GM19438 (cell line): ENCODE data around the gene NRK.
"Not testable (repeated sequence)": the region's sequence is repeated elsewhere in the genome, so short reads cannot be mapped to it uniquely, and the experiment has no call there.

Experiments used
- ATAC-seq: cut with Tn5 transposase; IDR thresholded peaks from one replicate; pipeline ENCODE4 v1.9.1; 2021; ENCODE audit warnings: low read depth; ENCODE audit not compliant: unreplicated experiment

Gene NRK, protein sequence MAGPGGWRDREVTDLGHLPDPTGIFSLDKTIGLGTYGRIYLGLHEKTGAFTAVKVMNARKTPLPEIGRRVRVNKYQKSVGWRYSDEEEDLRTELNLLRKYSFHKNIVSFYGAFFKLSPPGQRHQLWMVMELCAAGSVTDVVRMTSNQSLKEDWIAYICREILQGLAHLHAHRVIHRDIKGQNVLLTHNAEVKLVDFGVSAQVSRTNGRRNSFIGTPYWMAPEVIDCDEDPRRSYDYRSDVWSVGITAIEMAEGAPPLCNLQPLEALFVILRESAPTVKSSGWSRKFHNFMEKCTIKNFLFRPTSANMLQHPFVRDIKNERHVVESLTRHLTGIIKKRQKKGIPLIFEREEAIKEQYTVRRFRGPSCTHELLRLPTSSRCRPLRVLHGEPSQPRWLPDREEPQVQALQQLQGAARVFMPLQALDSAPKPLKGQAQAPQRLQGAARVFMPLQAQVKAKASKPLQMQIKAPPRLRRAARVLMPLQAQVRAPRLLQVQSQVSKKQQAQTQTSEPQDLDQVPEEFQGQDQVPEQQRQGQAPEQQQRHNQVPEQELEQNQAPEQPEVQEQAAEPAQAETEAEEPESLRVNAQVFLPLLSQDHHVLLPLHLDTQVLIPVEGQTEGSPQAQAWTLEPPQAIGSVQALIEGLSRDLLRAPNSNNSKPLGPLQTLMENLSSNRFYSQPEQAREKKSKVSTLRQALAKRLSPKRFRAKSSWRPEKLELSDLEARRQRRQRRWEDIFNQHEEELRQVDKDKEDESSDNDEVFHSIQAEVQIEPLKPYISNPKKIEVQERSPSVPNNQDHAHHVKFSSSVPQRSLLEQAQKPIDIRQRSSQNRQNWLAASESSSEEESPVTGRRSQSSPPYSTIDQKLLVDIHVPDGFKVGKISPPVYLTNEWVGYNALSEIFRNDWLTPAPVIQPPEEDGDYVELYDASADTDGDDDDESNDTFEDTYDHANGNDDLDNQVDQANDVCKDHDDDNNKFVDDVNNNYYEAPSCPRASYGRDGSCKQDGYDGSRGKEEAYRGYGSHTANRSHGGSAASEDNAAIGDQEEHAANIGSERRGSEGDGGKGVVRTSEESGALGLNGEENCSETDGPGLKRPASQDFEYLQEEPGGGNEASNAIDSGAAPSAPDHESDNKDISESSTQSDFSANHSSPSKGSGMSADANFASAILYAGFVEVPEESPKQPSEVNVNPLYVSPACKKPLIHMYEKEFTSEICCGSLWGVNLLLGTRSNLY (N-terminal part only)

DNA sequence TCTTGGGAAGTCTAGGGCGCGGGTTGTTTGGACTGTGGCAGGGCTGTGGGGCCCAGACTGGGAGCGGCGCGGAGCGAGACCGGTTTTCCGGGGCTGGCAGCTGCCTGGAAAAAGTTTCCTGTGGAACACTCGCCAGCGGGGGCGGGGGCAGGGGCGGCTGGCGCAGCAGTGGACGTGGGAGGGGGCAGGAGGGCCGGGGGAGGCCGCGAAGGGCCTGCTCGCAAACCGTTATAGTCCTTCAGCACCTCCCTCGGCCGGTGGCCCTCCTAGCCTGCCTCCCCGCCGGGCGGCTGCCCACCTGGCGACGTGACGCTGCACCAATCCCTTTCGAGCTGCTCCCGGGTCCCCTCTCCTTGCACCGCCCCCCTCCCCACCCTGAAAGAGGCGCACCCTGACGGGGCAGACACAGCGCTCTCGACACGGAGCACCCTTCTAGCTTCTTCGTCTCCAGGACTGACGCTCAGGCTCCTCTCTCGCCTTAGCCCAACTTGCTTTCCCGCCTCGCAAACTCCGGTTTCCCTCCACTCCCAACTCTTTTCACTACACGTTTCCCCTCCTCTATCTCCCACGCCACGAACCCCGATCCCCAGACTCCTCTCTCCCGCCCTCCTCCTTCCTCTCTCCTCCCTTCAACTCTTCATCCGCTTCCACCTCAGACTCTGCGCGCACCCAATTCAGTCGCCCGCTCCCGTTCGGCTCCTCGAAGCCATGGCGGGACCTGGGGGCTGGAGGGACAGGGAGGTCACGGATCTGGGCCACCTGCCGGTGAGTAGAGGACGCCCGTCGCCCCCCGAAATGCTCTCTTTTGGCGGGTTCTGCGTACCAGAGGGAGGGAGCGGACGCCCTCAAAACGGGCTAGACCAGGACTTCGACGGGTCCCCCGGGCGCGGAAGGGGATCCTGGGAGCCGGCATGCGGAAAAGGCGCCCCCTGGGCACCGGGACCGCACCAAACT, at the start of gene NRK:
TSS of gene NRK (plus strand) at position 402 of the 954 bp plus-strand sequence. CDS start at position 709, 307 bp downstream.
- ATAC-seq: no peak

DNA sequence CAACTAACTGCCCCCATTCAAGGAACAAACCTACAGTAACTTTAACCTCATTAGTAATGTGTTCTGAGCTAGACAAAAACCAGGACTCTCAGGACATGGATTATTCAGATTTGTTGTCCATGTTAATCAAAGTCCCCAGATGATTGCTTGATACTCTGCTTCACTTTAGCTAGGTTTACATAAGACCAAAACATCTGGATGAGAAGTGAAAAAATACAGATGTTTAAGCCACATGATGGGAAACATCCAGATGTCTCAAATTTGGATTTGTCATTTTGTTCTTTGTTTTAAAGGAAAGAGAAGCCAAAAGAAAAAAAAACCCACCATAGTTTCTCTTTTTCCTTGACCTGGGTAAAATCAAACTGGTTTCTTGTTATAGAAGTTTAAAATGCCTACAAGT, 48.5 kb upstream of the NRK start:
- no peak for ATAC-seq

DNA sequence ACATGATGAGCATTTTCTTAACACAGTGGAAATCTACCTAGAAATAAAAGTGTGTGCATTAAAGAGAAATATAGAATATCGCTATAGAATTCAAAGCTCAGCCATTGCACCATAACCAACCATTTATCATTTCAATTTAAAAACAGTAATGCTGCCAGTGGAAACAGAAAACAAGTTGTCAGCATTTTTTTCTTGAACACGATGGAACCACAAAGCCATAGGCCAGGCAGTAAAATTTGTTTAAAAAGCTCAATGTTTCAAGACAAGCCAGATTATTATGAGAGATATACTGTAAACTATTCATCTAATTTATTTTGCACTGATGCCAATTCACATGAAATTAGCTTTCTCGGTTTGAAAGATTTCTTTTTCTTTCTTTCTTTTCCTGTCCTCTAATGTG, 46.7 kb upstream of the NRK start:
- no peak for ATAC-seq

DNA sequence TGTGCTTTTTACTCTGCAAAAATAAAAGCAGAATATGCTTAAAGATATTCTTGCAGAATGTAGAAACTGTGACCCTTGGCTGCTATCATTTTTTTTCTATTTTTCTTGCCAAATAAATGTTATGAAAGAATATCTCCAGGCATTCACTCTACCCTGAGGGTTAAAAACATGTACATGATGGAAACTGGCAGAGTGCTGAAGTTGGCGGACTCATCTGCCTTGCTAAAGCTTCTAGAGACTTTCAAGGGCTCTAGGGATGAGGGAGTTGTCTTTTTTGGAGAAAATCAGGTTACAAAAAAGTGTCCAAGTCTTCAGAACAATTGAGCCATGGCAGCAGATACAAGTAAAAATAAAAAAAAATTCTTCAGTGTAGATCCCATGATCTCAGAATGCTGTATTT, 40.5 kb upstream of the NRK start:
- ATAC-seq: no peak

DNA sequence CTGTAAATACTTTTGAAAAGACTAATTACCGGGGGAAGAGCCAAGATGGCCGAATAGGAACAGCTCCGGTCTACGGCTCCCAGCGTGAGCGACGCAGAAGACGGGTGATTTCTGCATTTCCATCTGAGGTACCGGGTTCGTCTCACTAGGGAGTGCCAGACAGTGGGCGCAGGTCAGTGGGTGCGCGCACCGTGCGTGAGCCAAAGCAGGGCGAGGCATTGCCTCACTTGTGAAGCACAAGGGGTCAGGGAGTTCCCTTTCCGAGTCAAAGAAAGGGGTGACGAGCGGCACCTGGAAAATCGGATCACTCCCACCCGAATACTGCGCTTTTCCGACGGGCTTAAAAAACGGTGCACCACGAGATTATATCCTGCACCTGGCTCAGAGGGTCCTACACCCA, 25.5 kb upstream of the NRK start:
- ATAC-seq: not testable (repeated sequence)

DNA sequence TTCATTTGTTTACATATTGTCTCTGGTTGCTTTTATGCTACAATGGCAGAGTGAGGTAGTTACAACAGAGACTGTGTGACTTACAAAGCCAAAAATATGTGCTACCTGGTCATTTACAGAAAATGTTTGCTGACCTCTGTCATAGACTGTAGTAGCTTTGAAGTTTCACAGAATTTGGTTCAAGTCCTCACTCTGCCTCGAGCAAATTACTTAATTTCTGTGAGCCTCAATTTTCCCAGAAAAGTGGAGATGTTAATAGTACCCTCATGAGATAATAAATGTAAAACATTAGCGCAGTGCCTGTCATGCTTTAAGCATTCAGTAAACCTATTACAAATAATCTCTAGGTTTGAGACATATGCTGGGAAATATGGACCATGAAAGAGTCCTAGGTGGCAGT, 18.4 kb upstream of the NRK start:
- no peak for ATAC-seq

DNA sequence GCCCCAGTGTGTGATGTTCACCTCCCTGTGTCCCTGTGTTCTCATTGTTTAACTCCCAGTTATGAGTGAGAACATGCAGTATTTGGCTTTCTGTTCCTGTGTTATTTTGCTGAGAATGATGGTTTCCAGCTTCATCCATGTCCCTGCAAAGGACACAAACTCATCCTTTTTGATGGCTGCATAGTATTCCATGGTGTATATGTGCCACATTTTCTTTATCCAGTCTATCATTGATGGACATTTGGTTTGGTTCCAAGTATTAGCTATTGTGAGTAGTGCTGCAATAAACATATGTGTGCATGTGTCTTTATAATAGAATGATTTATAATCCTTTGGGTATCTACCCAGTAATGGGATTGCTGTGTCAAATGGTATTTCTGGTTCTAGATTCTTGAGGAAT, 16.7 kb upstream of the NRK start:
- not testable (repeated sequence) for ATAC-seq

DNA sequence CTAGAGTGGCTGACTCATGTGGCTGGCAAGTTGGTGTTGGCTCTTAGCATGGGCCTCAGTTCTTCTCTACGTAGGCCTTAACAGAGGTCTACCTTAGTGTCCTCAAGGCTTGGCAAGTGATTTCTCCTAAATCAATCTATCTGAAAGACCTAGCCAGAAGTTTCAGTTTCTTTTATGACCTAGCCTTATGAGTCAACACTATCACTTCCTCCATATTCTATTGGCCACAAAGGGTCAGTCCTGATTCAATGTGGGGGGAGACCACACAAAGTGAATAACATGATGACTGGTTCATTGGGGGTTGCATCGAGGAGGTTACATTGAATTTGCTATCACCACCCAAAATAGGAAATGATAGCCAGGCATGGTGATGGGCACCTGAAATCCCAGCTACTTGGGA, 5.8 kb upstream of the NRK start:
- ATAC-seq: no peak

DNA sequence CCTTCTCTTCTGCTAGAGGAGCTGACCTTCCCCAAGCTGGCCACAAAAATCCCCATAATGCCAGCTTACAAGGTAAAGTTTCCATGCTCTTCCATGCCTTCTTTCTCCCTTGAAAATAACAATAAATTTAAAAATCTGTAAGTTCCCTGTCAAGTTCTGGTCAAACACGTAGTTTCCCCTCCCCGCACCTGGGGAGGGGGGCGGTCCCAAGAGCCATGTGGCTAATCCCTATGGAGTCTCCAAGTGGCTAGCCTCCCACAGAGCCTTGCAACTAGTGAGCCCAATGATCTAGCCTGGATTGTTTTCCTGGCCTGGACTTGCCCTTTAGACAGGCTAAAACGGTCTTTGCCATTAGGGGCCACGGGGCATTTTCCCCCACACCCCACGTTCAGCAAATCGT, 2.1 kb upstream of the NRK start:
- ATAC-seq: no peak

DNA sequence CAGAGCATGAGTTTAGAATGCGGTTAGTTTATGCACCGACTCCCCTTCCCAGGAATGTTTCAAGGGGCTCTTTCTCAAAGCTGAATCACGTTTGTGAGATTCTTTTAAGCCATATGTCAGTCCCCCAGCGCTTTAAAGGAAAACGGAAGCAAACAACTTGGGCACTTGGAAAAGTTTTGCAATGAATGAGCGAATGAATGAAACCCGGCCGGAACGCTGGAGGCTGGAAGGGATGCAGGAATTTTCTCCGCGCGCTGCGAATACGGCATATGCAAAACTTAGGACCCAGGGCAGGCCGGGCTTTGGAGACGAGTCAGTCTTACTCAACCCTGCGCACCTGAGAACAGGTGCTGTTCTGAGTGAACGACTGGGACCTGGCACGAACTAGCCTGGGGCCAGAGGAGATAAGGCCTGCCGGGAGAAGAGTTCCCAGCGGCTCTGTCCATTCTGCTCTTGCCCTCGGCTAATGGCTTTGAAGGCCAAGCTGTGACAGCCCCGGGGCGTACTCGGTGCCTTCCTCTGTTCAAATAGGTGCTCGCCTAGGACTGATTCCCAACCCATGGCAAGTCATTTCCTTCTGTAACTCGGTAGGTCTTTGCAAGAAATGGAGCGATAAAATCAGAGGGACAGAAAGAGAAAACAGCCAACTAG, 743 bp upstream of the NRK start:
- ATAC-seq: no peak

DNA sequence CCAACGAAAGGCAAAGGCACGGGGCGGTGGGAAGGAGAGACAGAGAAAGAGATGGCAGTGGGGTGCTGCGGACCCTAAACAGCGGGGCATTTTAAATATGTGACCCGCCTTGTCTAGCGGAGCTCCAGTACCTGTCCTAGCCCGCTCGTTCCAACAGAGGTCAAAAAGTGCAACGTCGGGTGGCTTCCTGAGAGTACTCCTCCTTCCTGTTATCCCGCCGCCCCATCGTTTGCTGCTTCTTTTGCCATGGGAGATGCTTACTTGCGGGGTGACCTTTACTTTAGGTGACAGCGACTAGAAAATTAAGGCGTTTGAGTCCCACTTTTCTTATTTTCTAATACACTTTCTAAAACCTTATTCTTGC, 735 bp downstream of the NRK start:
- ATAC-seq: no peak

DNA sequence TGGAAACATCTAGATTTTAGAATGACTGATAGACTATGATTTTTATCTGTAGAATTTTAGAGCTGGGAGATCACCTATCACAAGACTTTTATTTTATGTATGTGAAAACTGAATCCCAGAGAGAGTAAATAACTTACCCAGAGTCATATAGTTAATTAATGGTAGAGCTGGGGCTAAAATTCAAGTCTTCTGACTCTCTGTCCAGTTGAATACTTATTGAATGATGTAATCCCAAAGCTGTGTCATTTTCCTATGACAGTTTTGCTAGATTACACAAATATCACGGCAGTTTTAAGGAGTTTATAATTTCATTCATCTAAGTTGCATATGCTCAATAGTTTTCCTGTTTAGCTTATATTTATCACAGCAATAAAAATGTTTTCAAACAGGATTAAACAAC, 6.7 kb downstream of the NRK start:
- ATAC-seq: no peak

DNA sequence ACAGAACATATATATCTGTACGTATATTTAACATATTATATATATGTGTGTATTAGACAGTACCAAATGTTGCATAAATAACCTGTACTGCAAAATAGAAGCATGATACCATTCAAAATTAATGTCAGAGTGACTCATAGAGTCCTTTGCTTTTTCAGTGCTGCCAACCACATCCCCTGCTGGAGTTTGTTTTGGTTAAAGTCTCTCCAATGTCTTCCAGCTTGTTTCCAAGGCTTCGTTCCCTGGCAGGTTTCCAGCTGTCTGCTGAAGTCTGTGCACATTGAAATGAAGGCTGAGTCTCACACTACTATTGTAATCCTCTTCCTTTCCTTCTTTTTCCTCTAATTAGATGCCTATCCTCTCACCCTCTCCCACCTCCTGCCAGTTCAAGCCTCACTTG, 14.9 kb downstream of the NRK start:
- no peak for ATAC-seq

DNA sequence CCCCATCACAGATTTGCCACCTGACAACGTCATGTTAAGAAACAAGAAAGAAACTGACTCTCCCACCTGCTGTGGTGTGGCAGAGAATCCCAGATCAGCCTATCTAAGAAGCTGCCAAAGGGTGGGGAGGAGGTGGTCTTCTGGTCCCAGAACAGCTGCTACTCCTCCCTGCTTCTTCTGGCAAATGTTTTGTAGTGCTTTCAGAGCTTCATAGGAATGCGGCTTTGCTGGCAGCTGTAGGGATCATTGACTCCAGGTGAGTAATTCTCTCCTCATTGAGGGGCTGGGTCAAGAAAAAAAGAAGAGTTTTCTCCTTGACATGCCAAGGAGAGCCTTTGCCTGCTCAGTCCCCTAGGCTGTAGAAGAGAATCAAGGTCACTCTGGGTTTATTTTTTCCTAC, 23.3 kb downstream of the NRK start:
- no peak for ATAC-seq

DNA sequence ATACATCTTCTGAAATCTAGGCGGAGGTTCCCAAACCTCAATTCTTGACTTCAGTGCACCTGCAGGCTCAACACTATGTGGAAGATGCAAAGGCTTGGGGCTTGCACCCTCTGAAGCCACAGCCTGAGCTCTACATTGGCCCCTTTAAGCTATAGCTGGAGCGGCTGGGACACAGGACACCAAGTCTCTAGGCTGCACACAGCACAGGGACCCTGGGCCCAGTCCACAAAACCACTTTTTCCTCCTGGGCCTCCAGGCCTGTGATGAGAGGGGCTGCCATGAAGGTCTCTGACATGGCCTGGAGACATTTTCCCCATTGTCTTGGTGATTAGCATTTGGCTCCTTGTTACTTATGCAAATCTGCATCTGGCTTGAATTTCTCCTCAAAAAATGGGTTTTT, 27.8 kb downstream of the NRK start:
- not testable (repeated sequence) for ATAC-seq

DNA sequence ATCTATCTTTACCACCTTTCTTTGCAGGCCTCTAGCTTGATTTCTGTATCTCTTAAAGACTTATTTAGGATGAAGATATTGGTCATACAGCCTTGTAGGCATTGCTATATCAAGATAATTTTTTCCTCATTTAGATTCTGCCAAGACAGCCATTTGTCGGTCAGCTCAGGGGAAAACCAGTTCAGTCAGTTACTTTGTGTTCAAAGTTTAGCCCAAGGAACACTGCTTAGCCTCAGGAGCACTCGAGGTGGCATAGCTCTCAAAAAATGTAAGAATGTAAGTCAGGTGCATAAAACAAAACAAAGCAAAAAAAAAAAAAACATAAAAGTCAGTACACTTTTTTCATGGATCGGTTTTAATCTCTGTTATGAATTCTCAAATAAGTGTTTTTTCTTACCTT, 43.4 kb downstream of the NRK start:
- no peak for ATAC-seq

DNA sequence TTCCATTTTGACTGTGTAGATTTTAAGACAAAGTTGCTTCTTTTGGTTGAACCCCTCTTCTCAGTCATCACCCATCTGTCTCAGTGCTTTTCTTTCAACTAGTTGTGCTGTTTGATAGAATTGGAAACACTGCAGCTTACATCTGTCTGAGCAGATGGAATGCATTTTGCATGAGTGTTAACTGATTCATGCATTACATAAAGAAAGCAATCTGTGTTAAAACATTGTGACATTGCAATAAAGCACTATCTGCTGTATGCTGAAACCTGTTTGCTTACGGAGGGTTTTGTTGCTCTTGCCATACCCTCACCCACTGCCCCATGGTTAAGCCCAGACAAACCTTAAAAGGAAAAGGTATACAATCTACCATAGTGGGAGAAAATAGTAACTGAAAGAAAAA, 47.4 kb downstream of the NRK start:
- ATAC-seq: no peak

DNA sequence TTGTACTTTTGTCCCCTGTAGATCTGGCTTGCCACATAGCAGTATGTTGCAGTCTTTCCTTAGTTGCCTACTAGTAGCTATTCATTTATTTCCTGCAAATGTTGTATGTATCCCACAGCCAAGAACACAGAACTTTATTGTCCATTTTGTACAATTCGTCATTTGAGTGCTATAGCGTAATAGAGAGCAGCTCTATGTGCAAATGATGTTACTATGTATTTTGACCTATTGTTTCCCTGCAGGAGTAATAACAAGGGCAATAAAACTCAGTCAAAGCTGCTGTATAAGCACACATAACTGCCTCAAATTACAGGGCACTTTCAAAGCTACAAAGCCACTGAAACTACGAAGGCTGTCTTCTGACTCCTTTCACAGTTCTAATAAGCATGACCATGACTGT, 48.1 kb downstream of the NRK start:
- no peak for ATAC-seq

DNA sequence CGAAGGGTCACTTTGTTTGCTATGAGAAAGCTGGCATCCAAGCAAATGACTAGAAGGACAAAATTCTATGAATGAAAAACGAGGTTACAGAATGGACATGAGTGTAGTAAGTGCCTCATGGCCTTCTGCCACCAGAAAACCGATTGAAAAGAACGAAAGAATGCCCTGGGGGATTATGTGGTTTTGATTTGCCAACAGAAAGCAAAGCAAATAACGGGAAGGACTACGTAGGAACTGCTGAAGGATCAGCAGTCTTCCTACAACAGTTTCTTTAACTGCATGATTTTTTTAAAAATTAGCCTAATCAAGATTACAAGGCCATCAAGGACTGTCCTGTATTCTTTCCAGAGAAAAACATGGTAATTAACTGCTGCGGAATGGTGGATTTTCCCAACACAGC, 50.6 kb downstream of the NRK start:
- ATAC-seq: no peak

DNA sequence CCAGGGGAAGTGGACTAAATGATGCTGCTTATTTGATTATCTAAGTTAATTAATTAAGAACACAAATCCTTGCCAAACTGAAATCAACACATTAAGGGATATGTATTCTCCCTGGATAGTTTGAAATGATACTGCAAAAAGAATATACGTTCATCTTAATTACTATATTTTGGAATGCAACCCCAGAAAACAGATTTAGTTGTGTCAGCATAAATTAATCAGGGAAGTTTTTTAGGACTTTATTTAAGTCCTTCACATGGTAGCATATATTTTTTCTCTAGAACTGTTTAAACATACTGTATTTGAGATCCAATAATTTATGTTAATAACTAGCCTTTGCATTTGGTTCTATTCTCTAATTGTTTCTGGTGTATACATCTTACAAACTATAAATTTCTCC, 52.5 kb downstream of the NRK start:
- ATAC-seq: no peak
